ENCODE data around the gene TBC1D22A. TPM values are rescaled to one million over a fixed set of nuclear protein-coding genes. Genes with fewer than 3 reads are reported as not detected.

The TBC1D22A gene
- total RNA-seq, 4 donors from 2014 or later = 18.8 to 25.2 (median 23.1) TPM

GRCh38 chr22:46736705-46737104, 25.7 kb upstream of the TBC1D22A start:
- peaks cover 73 to 76% of the 10 kb centered on the region in 2 donors for H3K4me1 ChIP-seq
- H3K36me3 ChIP-seq = no peaks in the 10 kb centered on the region
- TF ChIP-seq CTCF (IDR thresholded peaks at IDR 0.05 in 4 of 5, conservative IDR thresholded peaks at IDR 0.05 in 1 of 5) = no peak
- no peak for TF ChIP-seq POLR2A (IDR thresholded peaks at IDR 0.05)
- H3K27me3 ChIP-seq = no peaks in the 10 kb centered on the region
- no peak for ATAC-seq
- H3K4me3 ChIP-seq = peak overlapping the region; percentile 62 to 79 (median 71)
- H3K9me3 ChIP-seq = no peaks in the 10 kb centered on the region
- intact Hi-C loops (cut with DNase I; ENCODE audit: low total_unique reads) = loop anchor here (5.0 kb wide), 1 partner anchor 159 kb away; no protein-coding TSS in a partner anchor
- peak overlapping the region; percentile 87 to 94 (median 92) for H3K27ac ChIP-seq
- DNase-seq = no peak
- in situ Hi-C loops (cut with MboI; ENCODE audit: low sequenced_read_pairs in 4 of 4) = no loop called here

GRCh38 chr22:46737105-46737975, 25.1 kb upstream of the TBC1D22A start:
- no peaks in the 10 kb centered on the region for H3K9me3 ChIP-seq
- intact Hi-C loops (cut with DNase I; ENCODE audit: low total_unique reads) (loop anchor here (5.0 kb wide), 1 partner anchor 160 kb away; no protein-coding TSS in a partner anchor), in situ Hi-C loops (cut with MboI; ENCODE audit: low sequenced_read_pairs in 4 of 4) (no loop called here)
- ATAC-seq (peak; percentile 16 to 31), DNase-seq (peak in 1 of 2 donors; percentile 37)
- H3K4me3 ChIP-seq = peak overlapping the region; percentile 62 to 79 (median 71)
- peaks cover 68 to 70% of the 10 kb centered on the region in 2 donors for H3K4me1 ChIP-seq
- TF ChIP-seq POLR2A (IDR thresholded peaks at IDR 0.05) (no peak), CTCF (IDR thresholded peaks at IDR 0.05 in 4 of 5, conservative IDR thresholded peaks at IDR 0.05 in 1 of 5) (no peak)
- no peaks in the 10 kb centered on the region for H3K36me3 ChIP-seq
- no peaks in the 10 kb centered on the region for H3K27me3 ChIP-seq
- peak overlapping the region; percentile 87 to 94 (median 92) for H3K27ac ChIP-seq

- DNase-seq = peak; percentile 69 to 70
- Histone ChIP-seq H3K4me1 (peaks cover 63 to 66% of the 10 kb centered on the region in 2 donors), H3K9me3 (no peaks in the 10 kb centered on the region), H3K27me3 (no peaks in the 10 kb centered on the region), H3K27ac (peak within 1 kb of the TSS; percentile 87 to 94 (median 92)), H3K36me3 (no peaks in the 10 kb centered on the region), H3K4me3 (peak within 1 kb of the TSS; percentile 62 to 79 (median 72))
- peak; percentile 67 to 69 for ATAC-seq
- in situ Hi-C loops (cut with MboI; ENCODE audit: low sequenced_read_pairs in 4 of 4) (no loop called here), intact Hi-C loops (cut with DNase I; ENCODE audit: low total_unique reads) (loop anchor here (2.0 to 5.0 kb wide), 2 partner anchors 17 to 161 kb away; no protein-coding TSS in a partner anchor)
- TF ChIP-seq CTCF (IDR thresholded peaks at IDR 0.05 in 4 of 5, conservative IDR thresholded peaks at IDR 0.05 in 1 of 5) (no peak), POLR2A (IDR thresholded peaks at IDR 0.05) (peak; percentile 69 to 78)
These were observed 24.3 kb upstream of the TBC1D22A start, which contains the start of gene CERK for GRCh38 chr22:46737976-46738646. CERK (minus strand) TSS chr22:46738252; CDS start chr22:46738148, 104 bp downstream.

GRCh38 chr22:46738647-46739093, 23.8 kb upstream of the TBC1D22A start:
- Histone ChIP-seq H3K4me1 (peaks cover 63 to 66% of the 10 kb centered on the region in 2 donors), H3K36me3 (no peaks in the 10 kb centered on the region), H3K9me3 (no peaks in the 10 kb centered on the region), H3K27me3 (no peaks in the 10 kb centered on the region), H3K4me3 (peak overlapping the region; percentile 62 to 79 (median 72)), H3K27ac (peak overlapping the region; percentile 87 to 94 (median 92))
- intact Hi-C loops (cut with DNase I; ENCODE audit: low total_unique reads) = loop anchor here (1.0 to 5.0 kb wide), 4 partner anchors 16 to 161 kb away; partner anchors contain the start of gene TBC1D22A
- peak in 1 of 2 donors; percentile 34 for ATAC-seq
- in situ Hi-C loops (cut with MboI; ENCODE audit: low sequenced_read_pairs in 4 of 4) = no loop called here
- no peak for DNase-seq
- TF ChIP-seq CTCF (IDR thresholded peaks at IDR 0.05 in 4 of 5, conservative IDR thresholded peaks at IDR 0.05 in 1 of 5) (no peak), POLR2A (IDR thresholded peaks at IDR 0.05) (no peak)

Data from gastrocnemius medialis (tissue), 4 donors.